ENCODE results near the gene EPS8L1. TPM values are rescaled to one million over a fixed set of nuclear protein-coding genes. Genes with fewer than 3 reads are reported as not detected.
"Not testable (repeated sequence)": the region's sequence is repeated elsewhere in the genome, so short reads cannot be mapped to it uniquely, and the experiment has no call there.

EPS8L1 gene
- total RNA-seq, 1 donor from 2014 or later, result 9.9 TPM

- DNase-seq (ENCODE audit: low read depth in 2 of 2), result no peak
These were observed 19.0 kb downstream of the EPS8L1 start for GRCh38 chr19:55094456-55095259.

DNA sequence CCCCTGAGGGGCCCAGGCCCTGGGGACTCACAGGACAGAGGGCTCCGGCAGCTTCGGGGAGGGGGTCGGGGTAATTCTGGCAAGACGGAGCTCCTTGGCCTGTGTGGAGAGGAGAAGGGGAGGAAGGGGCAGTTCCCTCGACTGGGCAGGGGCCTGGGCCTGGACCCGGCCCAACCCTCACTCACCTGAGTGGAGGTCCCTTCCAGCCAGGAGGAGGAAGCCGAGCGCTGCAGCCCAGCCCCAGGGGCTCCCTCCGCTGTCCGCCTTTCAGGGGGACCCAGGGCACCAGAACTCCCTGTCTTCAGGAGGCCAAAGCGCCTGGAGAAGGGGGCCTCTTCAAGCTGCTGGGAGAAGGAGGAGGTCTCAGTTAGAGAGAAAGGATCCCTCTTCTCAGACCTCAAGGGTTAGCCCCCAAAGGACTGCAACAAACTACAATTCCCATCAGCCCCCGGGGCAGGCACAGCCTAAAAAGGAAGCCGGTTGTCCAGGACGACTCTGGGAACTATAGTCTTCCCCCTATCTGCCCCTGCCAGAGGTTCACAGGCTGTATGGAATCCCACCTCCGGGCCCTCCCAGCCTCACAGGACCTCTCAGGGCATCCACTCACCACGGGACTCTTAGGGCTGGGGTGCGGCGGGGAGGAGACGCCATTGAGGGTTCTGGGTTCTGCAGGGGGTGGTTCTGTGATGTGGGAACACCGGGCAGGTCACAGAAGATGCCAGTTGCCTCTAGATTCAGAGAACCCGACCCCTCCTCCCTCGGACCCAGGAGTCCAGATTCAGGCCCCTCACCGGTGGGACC is 19.8 kb downstream of the EPS8L1 start:
- no peak for DNase-seq (ENCODE audit: low read depth in 2 of 2)

- no peak for DNase-seq (ENCODE audit: low read depth in 2 of 2)
These were observed 20.5 kb downstream of the EPS8L1 start for GRCh38 chr19:55096061-55096701.

- DNase-seq (ENCODE audit: low read depth in 2 of 2), result no peak
These were observed 22.4 kb downstream of the EPS8L1 start for GRCh38 chr19:55097864-55098715.

GRCh38 chr19:55098716-55099556 is 23.3 kb downstream of the EPS8L1 start:
- DNase-seq (ENCODE audit: low read depth in 2 of 2), result no peak

DNA sequence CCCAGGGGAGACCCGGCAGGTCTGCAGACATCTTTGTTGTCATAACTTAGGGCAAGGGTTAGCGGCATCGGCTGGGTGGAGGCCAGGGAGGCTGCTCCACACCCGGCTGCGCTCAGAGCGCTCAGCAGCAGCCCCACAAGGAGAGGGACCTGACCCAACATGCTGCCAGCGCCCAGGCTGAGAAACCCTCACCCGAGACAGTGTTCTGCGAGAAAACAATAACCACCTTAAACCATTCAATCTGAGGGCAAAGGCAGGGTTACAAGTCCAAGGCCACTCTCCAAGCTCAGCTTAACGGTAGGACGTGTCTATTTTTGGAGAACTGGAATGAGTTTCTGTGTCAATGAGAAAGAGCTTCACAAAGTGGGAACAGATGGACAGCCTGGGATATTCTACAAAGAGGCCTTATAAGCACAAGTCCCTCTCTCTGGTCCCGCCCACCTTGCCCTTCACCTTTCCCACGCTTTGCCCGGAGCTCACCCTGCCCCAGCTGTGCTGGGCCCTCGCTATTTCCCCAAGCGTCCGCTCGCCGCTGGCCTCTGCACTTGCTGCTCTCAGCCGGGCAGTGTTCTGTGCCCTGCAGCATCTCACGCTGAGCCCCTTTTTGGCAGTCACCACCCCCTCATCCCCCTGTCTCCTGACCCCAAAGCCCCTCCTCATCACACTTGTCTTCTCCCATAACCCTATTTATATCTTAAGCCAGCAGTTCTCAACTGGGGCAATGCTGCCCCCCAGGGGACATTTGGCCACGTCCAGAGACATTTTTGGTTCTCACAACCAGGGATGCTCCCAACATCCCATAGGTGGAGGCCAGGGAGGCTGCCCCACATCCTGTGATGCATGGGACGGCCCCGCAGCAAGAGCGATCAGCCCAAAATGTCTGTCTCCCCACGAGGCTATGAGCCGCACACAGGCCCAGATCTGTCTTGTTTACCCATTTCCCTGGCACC is 24.2 kb downstream of the EPS8L1 start:
- no peak for DNase-seq (ENCODE audit: low read depth in 2 of 2)

GRCh38 chr19:55101261-55101660 is 25.6 kb downstream of the EPS8L1 start:
- no peak for DNase-seq (ENCODE audit: low read depth in 2 of 2)

DNA sequence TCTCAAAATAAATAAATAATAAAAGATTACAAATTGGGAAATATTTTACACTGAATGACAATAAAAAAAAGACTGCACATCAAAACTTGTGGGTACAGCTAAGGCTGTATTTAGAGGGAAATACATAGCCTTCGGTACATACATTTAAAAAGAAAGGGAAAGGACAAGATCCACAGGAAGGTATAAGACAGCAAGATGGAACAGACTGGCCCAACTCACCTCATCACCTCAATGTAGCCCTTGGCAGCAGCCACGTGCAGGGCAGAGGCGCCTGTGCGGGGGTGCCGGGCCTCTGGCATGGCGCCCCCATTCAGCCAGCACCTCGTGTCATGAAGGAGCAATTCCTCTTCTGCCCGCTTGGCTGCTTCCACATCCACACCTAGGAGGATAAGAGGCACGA is 27.5 kb downstream of the EPS8L1 start:
- DNase-seq (ENCODE audit: low read depth in 2 of 2), result no peak

DNA sequence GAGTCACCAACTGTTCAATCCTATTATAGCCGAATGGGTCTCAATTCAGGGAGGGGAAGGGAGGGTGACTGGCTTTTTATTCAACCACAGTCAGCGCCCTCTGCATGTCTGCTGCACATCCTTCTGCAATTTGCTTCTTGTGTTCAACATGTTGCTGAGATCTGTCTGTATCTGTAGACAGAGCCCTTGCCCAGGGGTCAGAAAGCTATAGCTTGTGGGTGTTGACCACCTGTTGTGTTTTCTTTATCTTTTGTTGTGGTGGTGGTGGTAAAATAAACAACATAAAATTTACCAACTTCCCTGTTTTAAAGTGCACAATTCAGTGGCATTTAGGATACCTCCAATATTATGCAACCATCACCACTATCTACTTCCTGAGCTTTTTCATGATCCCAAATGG is 29.6 kb downstream of the EPS8L1 start:
- no peak for DNase-seq (ENCODE audit: low read depth in 2 of 2)

- DNase-seq (ENCODE audit: low read depth in 2 of 2), result no peak
These were observed 30.9 kb downstream of the EPS8L1 start for GRCh38 chr19:55106591-55106990.

DNA sequence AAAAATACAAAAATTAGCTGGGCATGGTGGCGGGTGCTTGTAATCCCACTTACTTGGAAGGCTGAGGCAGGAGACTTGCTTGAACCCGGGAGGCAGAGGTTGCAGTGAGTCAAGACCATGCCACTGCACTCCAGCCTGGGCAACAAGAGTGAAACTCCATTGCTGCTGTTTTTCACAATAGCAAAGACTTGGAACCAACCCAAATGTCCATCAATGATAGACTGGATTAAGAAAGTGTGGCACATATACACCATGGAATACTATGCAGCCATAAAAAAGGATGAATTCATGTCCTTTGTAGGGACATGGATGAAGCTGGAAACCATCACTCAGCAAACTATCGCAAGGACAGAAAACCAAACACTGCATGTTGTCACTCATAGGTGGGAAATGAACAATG is 31.6 kb downstream of the EPS8L1 start:
- DNase-seq (ENCODE audit: low read depth in 2 of 2), result not testable (repeated sequence)

- DNase-seq (ENCODE audit: low read depth in 2 of 2), result no peak
These were observed 34.0 kb downstream of the EPS8L1 start for GRCh38 chr19:55109527-55110291.

DNA sequence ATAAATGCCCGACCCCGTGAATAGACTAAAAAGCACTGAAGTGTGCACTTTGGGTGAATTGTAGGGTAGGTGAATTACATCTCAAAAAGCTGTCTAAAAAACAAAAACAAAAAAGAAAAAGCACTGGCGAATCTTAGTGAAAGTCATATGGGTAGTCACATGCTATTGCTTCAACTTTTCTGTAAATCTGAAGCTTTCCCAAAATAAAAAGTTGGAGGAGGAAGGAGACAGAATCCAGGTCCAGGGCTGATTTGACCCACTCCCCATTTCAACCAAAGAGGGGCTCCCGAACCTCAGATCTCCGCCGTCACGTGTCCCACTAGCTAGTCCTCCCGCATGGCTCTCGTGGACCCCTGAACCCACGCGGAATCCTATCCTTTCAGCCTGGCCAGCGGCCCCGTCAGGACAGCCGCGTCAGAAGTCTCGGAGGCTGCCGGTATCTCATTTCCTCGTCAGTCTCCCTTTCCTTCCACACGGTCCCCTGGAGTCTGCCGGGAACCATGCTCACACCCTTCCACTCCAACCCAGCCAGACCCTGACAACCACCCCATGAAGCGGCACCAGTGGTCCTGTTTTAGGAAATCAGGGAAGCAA is 35.7 kb downstream of the EPS8L1 start:
- DNase-seq (ENCODE audit: low read depth in 2 of 2), result no peak

- no peak for DNase-seq (ENCODE audit: low read depth in 2 of 2)
These were observed 36.6 kb downstream of the EPS8L1 start for GRCh38 chr19:55112246-55112776.

DNA sequence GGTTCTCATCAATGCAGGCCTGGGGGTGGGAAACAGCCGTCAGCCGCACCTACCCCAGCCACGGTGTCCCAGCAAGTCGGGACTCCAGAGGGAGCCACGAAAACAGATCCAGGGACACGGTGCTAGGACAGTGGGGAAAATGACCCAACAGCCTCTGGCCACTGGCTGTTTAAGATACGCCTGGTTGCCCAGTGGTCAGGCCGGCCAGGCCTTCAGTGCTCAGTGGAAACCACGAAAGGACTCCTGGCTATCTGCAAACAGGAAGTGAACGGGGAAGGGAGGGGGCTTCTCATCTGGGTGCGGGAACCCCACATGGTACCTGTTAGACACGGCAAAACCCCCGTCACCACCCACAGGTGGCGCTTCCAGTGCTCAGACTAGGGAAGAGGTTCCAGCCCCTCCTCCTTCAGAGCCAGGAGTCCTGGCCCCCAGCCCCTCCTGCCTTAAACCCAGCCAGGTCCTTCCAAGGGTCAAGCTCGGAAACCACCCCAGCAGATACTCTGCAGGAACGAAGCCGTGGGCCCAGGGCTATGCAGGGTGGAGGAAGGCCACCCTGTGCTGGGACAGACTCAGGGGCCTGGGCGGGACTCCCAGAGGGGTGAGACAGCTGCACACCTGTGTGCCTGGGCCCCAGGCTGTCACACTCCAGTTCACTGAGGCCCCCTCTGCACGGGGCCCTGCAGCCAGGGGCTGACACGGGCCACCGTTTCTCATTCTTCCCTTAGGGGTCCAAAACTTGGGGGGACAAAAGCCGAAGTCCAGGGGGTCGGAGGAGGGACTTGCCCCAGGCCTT is 37.3 kb downstream of the EPS8L1 start:
- DNase-seq (ENCODE audit: low read depth in 2 of 2), result no peak

DNA sequence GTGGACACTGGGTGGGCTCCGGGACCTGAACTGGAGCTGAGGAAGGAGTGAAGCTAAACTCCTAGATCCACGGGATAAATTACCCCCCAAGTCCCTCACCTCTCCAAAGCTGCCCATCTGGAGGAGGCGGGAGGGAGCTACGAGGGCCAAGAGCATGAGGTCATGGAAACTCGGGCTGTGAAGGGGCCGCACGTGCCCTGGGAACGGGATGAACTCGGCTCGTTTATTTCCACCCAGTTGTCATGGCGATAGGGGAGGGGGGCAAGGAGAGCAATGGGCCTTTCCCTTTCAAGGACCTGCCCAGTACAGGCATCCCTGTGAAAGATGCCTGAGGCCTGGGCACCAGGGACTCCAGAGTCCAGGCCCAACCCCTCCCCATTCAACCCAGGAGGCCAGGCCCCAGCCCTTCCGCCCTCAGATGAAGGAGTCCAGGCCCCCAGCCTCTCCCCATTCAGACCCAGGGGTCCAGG is 37.9 kb downstream of the EPS8L1 start:
- peak; percentile 95 for DNase-seq (ENCODE audit: low read depth in 2 of 2)

Data from lung microvascular endothelial cell (primary cell).